IMR-90 (cell line): ENCODE measurements around the gene GPA33. TPM values are rescaled to one million over a fixed set of nuclear protein-coding genes. Genes with fewer than 3 reads are reported as not detected.

Experiments
- ATAC-seq: fragments of 200-7000 bp; cut with Tn5 transposase; 2 replicates; pipeline ENCODE4 v1.9.1; 2020; ENCODE audit warnings: low read depth, mild to moderate bottlenecking, moderate library complexity
- BruUV-seq: library from RNA; stranded (reverse); fragments of 400-500 nt; replicated peaks from 2 replicates; lab custom pipeline; 2021; lab: Mats Ljungman, UMichigan
- CTCF ChIA-PET: fragments of 300-600 bp; formaldehyde crosslinking; extraction: SDS; loops from one replicate; lab custom pipeline; 2021; ENCODE audit warnings: antibody characterized with exemption; lab: Yijun Ruan, JAX
- POLR2A ChIA-PET: fragments of 300-600 bp; sonication (Branson Sonifier 250); formaldehyde crosslinking; loops from one replicate; lab custom pipeline; 2022; ENCODE audit warnings: antibody characterized with exemption; ENCODE audit not compliant: unreplicated experiment; lab: Charles Lee
- DNase-seq: peaks from one replicate; pipeline ENCODE4 v3.0.0; 2013
- H2AFZ ChIP-seq: replicated peaks from 2 replicates; pipeline ENCODE3; 2013; ENCODE audit warnings: low read length, mild to moderate bottlenecking; ENCODE audit not compliant: poor library complexity
- H2AK5ac ChIP-seq: 2 replicates; pipeline ENCODE4 v1.6.1; 2013; ENCODE audit warnings: low read depth, low read length, inconsistent platforms
- H2AK9ac ChIP-seq: replicated peaks from 2 replicates; pipeline ENCODE3; 2013; ENCODE audit warnings: mild to moderate bottlenecking, low read depth, low read length, moderate library complexity; ENCODE audit not compliant: poor library complexity
- H2BK120ac ChIP-seq: 2 replicates; pipeline ENCODE4 v1.6.1; 2013; ENCODE audit warnings: low read depth, low read length, inconsistent platforms
- H2BK15ac ChIP-seq: 3 replicates; pipeline ENCODE4 v1.6.1; 2013; ENCODE audit warnings: low read depth, low read length, inconsistent platforms
- H2BK20ac ChIP-seq: 2 replicates; pipeline ENCODE4 v1.6.1; 2013; ENCODE audit warnings: low read depth, mild to moderate bottlenecking, inconsistent platforms, low read length, moderate library complexity
- H2BK5ac ChIP-seq: 2 replicates; pipeline ENCODE4 v1.6.1; 2013; ENCODE audit warnings: mild to moderate bottlenecking, low read depth, low read length, inconsistent platforms; ENCODE audit not compliant: poor library complexity, severe bottlenecking
- H3K14ac ChIP-seq: replicated peaks from 2 replicates; pipeline ENCODE4 v1.6.1; 2013; ENCODE audit warnings: low read depth, low read length, inconsistent platforms
- H3K18ac ChIP-seq: 2 replicates; pipeline ENCODE4 v1.6.1; 2013; ENCODE audit warnings: low read depth, low read length, control low read depth
- H3K23ac ChIP-seq: 2 replicates; pipeline ENCODE4 v1.6.1; 2013; ENCODE audit warnings: low read depth, low read length, inconsistent platforms
- H3K27ac ChIP-seq: 2 replicates; pipeline ENCODE4 v1.5.1; 2013; ENCODE audit warnings: mild to moderate bottlenecking, control low read depth, low read length; ENCODE audit not compliant: insufficient read depth
- H3K27me3 ChIP-seq: 2 replicates; pipeline ENCODE4 v1.6.1; 2013; ENCODE audit warnings: low read length; ENCODE audit not compliant: control insufficient read depth, insufficient read depth
- H3K36me3 ChIP-seq: 2 replicates; pipeline ENCODE4 v1.6.1; 2013; ENCODE audit warnings: low read length, mixed read lengths; ENCODE audit not compliant: control insufficient read depth, insufficient read depth
- H3K4ac ChIP-seq: 2 replicates; pipeline ENCODE4 v1.6.1; 2013; ENCODE audit warnings: low read depth, low read length, inconsistent platforms
- H3K4me1 ChIP-seq: 2 replicates; pipeline ENCODE4 v1.6.1; 2013; ENCODE audit warnings: low read length, mixed read lengths; ENCODE audit not compliant: control insufficient read depth, insufficient read depth
- H3K4me2 ChIP-seq: 2 replicates; pipeline ENCODE4 v1.6.1; 2013; ENCODE audit warnings: low read depth, mild to moderate bottlenecking, control low read depth, low read length, moderate library complexity
- H3K4me3 ChIP-seq: 2 replicates; pipeline ENCODE4 v1.5.1; 2013; ENCODE audit warnings: low read depth, mild to moderate bottlenecking, control low read depth, low read length, moderate library complexity; ENCODE audit not compliant: insufficient read depth
- H3K56ac ChIP-seq: 2 replicates; pipeline ENCODE4 v1.6.1; 2013; ENCODE audit warnings: low read length, inconsistent platforms; ENCODE audit not compliant: insufficient read depth; ENCODE audit errors: extremely low read depth
- H3K79me1 ChIP-seq, 2 experiments: 2 replicates each; pipeline ENCODE4 v1.6.1; 2013; ENCODE audit warnings: low read length in 2 of 2, inconsistent platforms in 1 of 2, low read depth in 1 of 2
- H3K9ac ChIP-seq: 2 replicates; pipeline ENCODE4 v1.6.1; 2013; ENCODE audit warnings: low read depth, low read length, control low read depth
- H3K9me1 ChIP-seq: 2 replicates; pipeline ENCODE4 v1.6.1; 2013; ENCODE audit warnings: low read length, inconsistent platforms; ENCODE audit not compliant: insufficient read depth
- H3K9me3 ChIP-seq: 2 replicates; pipeline ENCODE4 v1.6.1; 2013; ENCODE audit warnings: low read length; ENCODE audit not compliant: control insufficient read depth, insufficient read depth
- H4K20me1 ChIP-seq: 2 replicates; pipeline ENCODE4 v1.6.1; 2013; ENCODE audit warnings: low read length, inconsistent platforms; ENCODE audit not compliant: insufficient read depth
- H4K5ac ChIP-seq: 2 replicates; pipeline ENCODE4 v1.6.1; 2013; ENCODE audit warnings: mild to moderate bottlenecking, low read depth, low read length, control low read depth
- H4K8ac ChIP-seq, 2 experiments: 2 replicates each; pipeline ENCODE4 v1.6.1; 2013; ENCODE audit warnings: low read depth in 2 of 2, low read length in 2 of 2, control low read depth in 1 of 2, inconsistent platforms in 1 of 2
- H4K91ac ChIP-seq: 2 replicates; pipeline ENCODE4 v1.6.1; 2013; ENCODE audit warnings: low read depth, low read length, inconsistent platforms; ENCODE audit not compliant: insufficient read depth
- BHLHE40 ChIP-seq: fragments of 150-350 bp; IDR thresholded peaks from 2 replicates; pipeline ENCODE4 v1.6.1; 2016; ENCODE audit warnings: mild to moderate bottlenecking, low read depth, low read length
- CEBPB ChIP-seq: IDR thresholded peaks from 2 replicates; pipeline ENCODE4 v1.6.1; 2012; ENCODE audit warnings: low read depth, low read length, improper control_type of control experiment
- CHD1 ChIP-seq: IDR thresholded peaks from 2 replicates; pipeline ENCODE4 v1.6.1; 2012; ENCODE audit warnings: low read depth, low read length, improper control_type of control experiment
- CTCF ChIP-seq: conservative IDR thresholded peaks from 2 replicates; pipeline ENCODE4 v1.5.1; 2012; ENCODE audit warnings: mild to moderate bottlenecking, low read depth, low read length, improper control_type of control experiment
- FOS ChIP-seq: fragments of 150-350 bp; IDR thresholded peaks from 2 replicates; pipeline ENCODE4 v1.6.1; 2016; ENCODE audit warnings: low read depth, low read length
- MAFK ChIP-seq: IDR thresholded peaks from 2 replicates; pipeline ENCODE4 v1.6.1; 2012; ENCODE audit warnings: low read depth, low read length, improper control_type of control experiment
- MAZ ChIP-seq: IDR thresholded peaks from 2 replicates; pipeline ENCODE4 v1.6.1; 2012; ENCODE audit warnings: low read depth, mild to moderate bottlenecking, low read length, improper control_type of control experiment, moderate library complexity, borderline replicate concordance
- MXI1 ChIP-seq: IDR thresholded peaks from 2 replicates; pipeline ENCODE4 v1.6.1; 2012; ENCODE audit warnings: low read depth, mild to moderate bottlenecking, low read length, moderate library complexity, borderline replicate concordance
- POLR2A ChIP-seq: IDR thresholded peaks from 2 replicates; pipeline ENCODE4 v1.6.1; 2012; ENCODE audit warnings: mild to moderate bottlenecking, low read depth, low read length
- RCOR1 ChIP-seq: IDR thresholded peaks from 2 replicates; pipeline ENCODE4 v1.6.1; 2012; ENCODE audit warnings: mild to moderate bottlenecking, low read length, improper control_type of control experiment; ENCODE audit not compliant: insufficient replicate concordance
- RFX5 ChIP-seq: IDR thresholded peaks from 2 replicates; pipeline ENCODE4 v1.8.0; 2012; ENCODE audit warnings: low read depth, mild to moderate bottlenecking, low read length, moderate library complexity
- SMC3 ChIP-seq: fragments of 150-350 bp; IDR thresholded peaks from 2 replicates; pipeline ENCODE4 v1.6.1; 2016; ENCODE audit warnings: low read depth, mild to moderate bottlenecking, antibody characterized with exemption, low read length, moderate library complexity
- USF2 ChIP-seq: fragments of 150-350 bp; IDR thresholded peaks from 2 replicates; pipeline ENCODE4 v1.6.1; 2017; ENCODE audit warnings: mild to moderate bottlenecking, antibody characterized with exemption, low read length, low read depth
- WGBS, 2 experiments: methylation state at CpG; one replicate each; pipeline versions ENCODE4 v1.1.5 to v1.1.7; 2013; ENCODE audit warnings: missing lambda C conversion rate in 2 of 2; ENCODE audit not compliant: insufficient read length in 1 of 2; ENCODE audit errors: extremely low coverage in 2 of 2; 5-methylcytosine and 5-hydroxymethylcytosine counted together
- dilution Hi-C: fragments of 300-500 bp; cut with HindIII; formaldehyde crosslinking; loops from one replicate; pipeline ENCODE4 v1.14.3; 2018; ENCODE audit warnings: low sequenced_read_pairs; ENCODE audit not compliant: unreplicated experiment
- in situ Hi-C: fragments of 300-500 bp; cut with MboI; formaldehyde crosslinking; loops from 3 replicates; pipeline ENCODE4 v1.14.3; 2019; ENCODE audit warnings: low sequenced_read_pairs, inconsistent platforms, mixed read lengths
- intact Hi-C: fragments of 100-400 bp; cut with micrococcal nuclease; formaldehyde crosslinking; loops from 2 replicates; pipeline ENCODE4 v1.10.0; 2022
- polyA plus RNA-seq, 3 experiments: library from polyadenylated mRNA; depleted of rRNA; stranded (reverse); fragments of >200 nt; gene quantifications; 2 replicates each; pipeline ENCODE4 v1.2.3, GENCODE V29; 2012; ENCODE audit warnings: low replicate concordance in 1 of 3
- total RNA-seq: library from RNA; depleted of rRNA; stranded (reverse); fragments of >200 nt; gene quantifications from 2 replicates; pipeline ENCODE4 v1.2.3, GENCODE V29; 2012

Gene GPA33
- total and polyA plus RNA-seq, 2 of the 4 experiments (the other 2 are of a cell fraction): not detected

- CTCF ChIA-PET: no interaction called here
- Histone ChIP-seq H3K4me2 (no peak overlapping the region), H3K79me1 (no peaks in the 10 kb centered on the region), H2BK120ac (no peak overlapping the region), H3K56ac (no peak overlapping the region), H3K4me1 (no peaks in the 10 kb centered on the region), H4K20me1 (no peaks in the 10 kb centered on the region), H3K4ac (no peak overlapping the region), H2AK9ac (no peak overlapping the region), H3K23ac (no peak overlapping the region), H3K27ac (no peak overlapping the region), H4K5ac (no peak overlapping the region), H2AFZ (no peak overlapping the region), H4K8ac (no peak overlapping the region), H3K36me3 (no peaks in the 10 kb centered on the region), H3K27me3 (peaks cover 5% of the 10 kb centered on the region), H3K18ac (no peak overlapping the region), H2BK20ac (no peak overlapping the region), H4K91ac (no peak overlapping the region), H3K4me3 (no peak overlapping the region), H2BK15ac (no peak overlapping the region), H3K9me1 (no peaks in the 10 kb centered on the region), H2BK5ac (no peak overlapping the region), H3K9me3 (no peaks in the 10 kb centered on the region), H3K9ac (no peak overlapping the region), H3K14ac (no peak overlapping the region), H2AK5ac (no peak overlapping the region)
- TF ChIP-seq MXI1 (no peak), SMC3 (no peak), CHD1 (no peak), CTCF (no peak), POLR2A (no peak), FOS (no peak), RCOR1 (no peak), CEBPB (no peak), MAFK (no peak), USF2 (no peak), RFX5 (no peak), MAZ (no peak), BHLHE40 (no peak)
- no TSS peak for BruUV-seq
- WGBS, 2 experiments: no CpG with 5 or more reads among the region's 2 CpGs
- POLR2A ChIA-PET: no interaction called here
- DNase-seq: no peak
- in situ Hi-C loops (no loop called here), dilution Hi-C loops (no loop called here), intact Hi-C loops (no loop called here)
- ATAC-seq: no peak
Observed at GRCh38 chr1:167089939-167090313, 251 bp downstream of the GPA33 start.
